Measurements from ENCODE around the gene SCAF8.
A peak's percentile ranks its signal among the peaks of the same experiment; 100 is the strongest.
"Not testable (repeated sequence)": the region's sequence is repeated elsewhere in the genome, so short reads cannot be mapped to it uniquely, and the experiment has no call there.

The SCAF8 gene

GRCh38 chr6:154806804-154807203 is 73.6 kb downstream of the SCAF8 start:
- in situ Hi-C loops (cut with HindIII; ENCODE audit: low sequenced_read_pairs), result no loop called here
- no peak for TF ChIP-seq CTCF (IDR thresholded peaks at IDR 0.05; ENCODE audit: low read depth, low read length)
- no peak overlapping the region for H3K4me3 ChIP-seq (ENCODE audit: low read depth, low read length)
- DNase-seq (ENCODE audit: low read depth, low spot score), result peak; percentile 5

GRCh38 chr6:154811663-154812062 is 78.4 kb downstream of the SCAF8 start:
- in situ Hi-C loops (cut with HindIII; ENCODE audit: low sequenced_read_pairs); DNase-seq (ENCODE audit: low read depth, low spot score): not testable (repeated sequence)

GRCh38 chr6:154814063-154814462 is 80.8 kb downstream of the SCAF8 start:
- in situ Hi-C loops (cut with HindIII; ENCODE audit: low sequenced_read_pairs), result no loop called here
- no peak for TF ChIP-seq CTCF (IDR thresholded peaks at IDR 0.05; ENCODE audit: low read depth, low read length)
- no peak for DNase-seq (ENCODE audit: low read depth, low spot score)
- no peak overlapping the region for H3K4me3 ChIP-seq (ENCODE audit: low read depth, low read length)

More at GRCh38 chr6:154811663-154812062, 78.4 kb downstream of the SCAF8 start:
- not testable (repeated sequence) for H3K4me3 ChIP-seq (ENCODE audit: low read depth, low read length)

- DNase-seq (ENCODE audit: low read depth, low spot score), result peak; percentile 73
- in situ Hi-C loops (cut with HindIII; ENCODE audit: low sequenced_read_pairs), result no loop called here
- TF ChIP-seq CTCF (IDR thresholded peaks at IDR 0.05; ENCODE audit: low read depth, low read length), result no peak
- H3K4me3 ChIP-seq (ENCODE audit: low read depth, low read length), result no peak overlapping the region
Observed at GRCh38 chr6:154815938-154816820, 83.0 kb downstream of the SCAF8 start.

- in situ Hi-C loops (cut with HindIII; ENCODE audit: low sequenced_read_pairs), result no loop called here
- no peak for TF ChIP-seq CTCF (IDR thresholded peaks at IDR 0.05; ENCODE audit: low read depth, low read length)
Observed at GRCh38 chr6:154821099-154821498, 87.9 kb downstream of the SCAF8 start.

GRCh38 chr6:154821638-154822037 is 88.4 kb downstream of the SCAF8 start:
- in situ Hi-C loops (cut with HindIII; ENCODE audit: low sequenced_read_pairs), result no loop called here
- TF ChIP-seq CTCF (IDR thresholded peaks at IDR 0.05; ENCODE audit: low read depth, low read length), result no peak
- no peak overlapping the region for H3K4me3 ChIP-seq (ENCODE audit: low read depth, low read length)
- no peak for DNase-seq (ENCODE audit: low read depth, low spot score)

More at GRCh38 chr6:154821099-154821498, 87.9 kb downstream of the SCAF8 start:
- DNase-seq (ENCODE audit: low read depth, low spot score), result no peak
- no peak overlapping the region for H3K4me3 ChIP-seq (ENCODE audit: low read depth, low read length)

- TF ChIP-seq CTCF (IDR thresholded peaks at IDR 0.05; ENCODE audit: low read depth, low read length), result no peak
- in situ Hi-C loops (cut with HindIII; ENCODE audit: low sequenced_read_pairs), result no loop called here
Observed at GRCh38 chr6:154822947-154823558, 89.8 kb downstream of the SCAF8 start.

More at GRCh38 chr6:154822947-154823558, 89.8 kb downstream of the SCAF8 start:
- no peak overlapping the region for H3K4me3 ChIP-seq (ENCODE audit: low read depth, low read length)
- no peak for DNase-seq (ENCODE audit: low read depth, low spot score)

All from astrocyte of the spinal cord (primary cell).